Pons (tissue), 1 donor: ENCODE data around the gene CDH8.

Experiments
- DNase-seq: peaks from one replicate; pipeline ENCODE4 v3.0.0-alpha.2; 2016; ENCODE audit warnings: low spot score

CDH8 gene

DNA sequence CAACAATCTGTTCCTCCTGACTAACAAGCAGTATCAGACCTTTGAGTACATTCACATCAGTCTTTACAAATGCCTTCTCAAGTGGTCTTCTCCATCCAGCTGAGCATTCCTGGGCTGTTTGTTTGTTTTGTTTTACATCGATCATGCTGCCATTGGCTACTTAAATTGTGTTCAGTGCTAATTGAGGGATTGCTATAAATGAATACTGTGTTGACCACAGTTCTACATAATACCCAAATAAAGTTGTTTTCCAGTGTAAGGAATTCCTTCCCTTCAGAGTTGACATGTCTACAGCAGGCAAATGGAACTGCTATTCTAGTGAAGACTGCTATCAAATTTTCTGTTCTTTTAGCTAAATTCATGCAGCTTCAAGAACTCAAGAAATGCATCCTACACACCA lies 3.2 kb downstream of the CDH8 start:
- peak; percentile 76 for DNase-seq

DNA sequence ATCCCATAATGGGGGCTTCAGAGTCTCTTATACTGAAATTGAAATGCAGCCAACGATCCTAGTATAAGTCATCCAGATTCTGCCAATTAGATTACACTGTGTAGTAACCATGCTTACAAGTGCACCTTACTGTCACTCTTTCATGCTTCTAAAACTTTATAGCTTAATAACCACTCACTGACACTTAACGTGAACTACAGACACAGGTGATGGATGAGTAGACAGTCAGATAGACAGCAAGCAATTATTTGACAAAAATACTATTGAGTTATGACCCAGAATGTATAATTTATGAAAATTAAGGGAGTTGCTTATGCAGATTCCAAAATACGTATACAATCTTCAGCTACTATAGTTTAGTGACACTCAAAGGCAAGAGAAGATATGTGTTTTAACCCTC lies 6.3 kb downstream of the CDH8 start:
- DNase-seq = no peak

DNA sequence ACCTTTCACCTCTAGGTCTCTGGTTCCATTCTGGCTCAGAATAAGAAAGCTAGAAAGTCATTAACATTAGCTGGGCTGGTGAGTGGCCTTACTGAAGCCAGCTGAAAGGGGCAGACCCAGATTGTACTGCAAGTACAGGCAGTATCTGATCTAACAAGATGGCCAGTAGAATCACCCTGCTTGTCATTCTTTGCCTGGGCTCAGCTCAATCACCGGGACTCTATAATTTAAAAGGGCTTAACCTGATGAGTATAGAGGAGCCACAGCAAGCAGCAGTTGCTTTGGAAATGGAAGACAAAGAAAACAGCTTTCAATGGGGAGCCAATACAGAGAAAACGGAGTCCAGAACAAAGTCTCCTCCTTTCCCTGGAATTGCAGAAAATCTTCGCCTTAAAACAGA lies 13.6 kb downstream of the CDH8 start:
- DNase-seq = no peak

DNA sequence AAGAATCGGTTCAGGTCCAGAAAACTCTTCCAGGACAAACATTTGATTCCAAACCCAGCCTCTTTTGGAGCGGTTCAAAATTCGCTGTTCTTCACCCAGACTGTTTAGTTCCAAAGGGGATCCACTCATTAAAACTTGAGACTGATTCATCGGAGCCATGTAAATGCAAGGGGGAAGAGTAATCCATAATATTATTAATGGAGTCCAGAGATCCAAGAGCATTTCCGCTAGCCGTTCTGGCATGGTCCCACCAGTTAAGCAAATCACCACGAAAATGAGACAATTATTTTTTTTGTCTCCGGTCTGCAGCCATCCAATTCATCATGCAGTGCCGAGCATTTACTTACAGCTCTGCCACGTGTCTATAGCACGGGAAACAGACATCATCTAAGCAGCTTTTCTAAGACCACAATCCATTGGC lies 15.1 kb downstream of the CDH8 start:
- peak; percentile 86 for DNase-seq

DNA sequence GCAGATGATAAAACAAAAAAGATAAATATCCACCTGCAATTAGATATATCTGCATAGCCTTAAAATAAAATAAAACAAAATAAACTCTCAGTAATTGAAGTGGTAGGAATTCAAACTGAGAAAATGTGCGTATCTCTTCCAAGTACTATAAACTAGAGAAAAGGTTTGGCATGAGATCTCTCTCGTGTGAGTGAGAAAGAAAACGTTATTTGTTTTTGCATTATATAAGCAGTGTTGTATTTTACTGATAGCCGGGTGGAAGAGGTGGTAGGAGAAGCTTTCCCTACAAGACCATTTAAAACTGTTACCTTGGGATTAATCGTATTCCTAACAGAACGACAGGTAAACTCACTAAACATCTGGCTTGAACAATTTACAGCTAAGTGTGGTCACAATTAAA lies 15.6 kb downstream of the CDH8 start:
- DNase-seq = no peak

DNA sequence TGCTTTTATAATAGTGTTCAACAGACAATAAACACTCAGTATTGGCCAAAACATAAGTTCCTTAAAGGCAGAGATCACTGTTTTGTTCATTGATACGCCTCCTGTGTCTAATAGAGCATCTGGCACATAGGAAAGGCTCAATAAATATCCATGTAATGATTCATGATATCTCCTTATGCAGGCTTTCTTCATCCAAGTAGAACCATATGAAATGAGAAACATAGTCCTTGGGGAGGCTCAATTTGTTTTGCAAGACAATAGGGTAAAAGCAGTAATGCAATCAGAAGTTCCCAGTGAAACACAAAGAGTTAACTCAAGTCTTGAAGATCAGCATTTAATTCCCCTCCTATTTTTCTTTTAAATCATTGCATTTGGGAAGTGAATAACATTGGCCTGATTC lies 16.4 kb downstream of the CDH8 start:
- DNase-seq = no peak

DNA sequence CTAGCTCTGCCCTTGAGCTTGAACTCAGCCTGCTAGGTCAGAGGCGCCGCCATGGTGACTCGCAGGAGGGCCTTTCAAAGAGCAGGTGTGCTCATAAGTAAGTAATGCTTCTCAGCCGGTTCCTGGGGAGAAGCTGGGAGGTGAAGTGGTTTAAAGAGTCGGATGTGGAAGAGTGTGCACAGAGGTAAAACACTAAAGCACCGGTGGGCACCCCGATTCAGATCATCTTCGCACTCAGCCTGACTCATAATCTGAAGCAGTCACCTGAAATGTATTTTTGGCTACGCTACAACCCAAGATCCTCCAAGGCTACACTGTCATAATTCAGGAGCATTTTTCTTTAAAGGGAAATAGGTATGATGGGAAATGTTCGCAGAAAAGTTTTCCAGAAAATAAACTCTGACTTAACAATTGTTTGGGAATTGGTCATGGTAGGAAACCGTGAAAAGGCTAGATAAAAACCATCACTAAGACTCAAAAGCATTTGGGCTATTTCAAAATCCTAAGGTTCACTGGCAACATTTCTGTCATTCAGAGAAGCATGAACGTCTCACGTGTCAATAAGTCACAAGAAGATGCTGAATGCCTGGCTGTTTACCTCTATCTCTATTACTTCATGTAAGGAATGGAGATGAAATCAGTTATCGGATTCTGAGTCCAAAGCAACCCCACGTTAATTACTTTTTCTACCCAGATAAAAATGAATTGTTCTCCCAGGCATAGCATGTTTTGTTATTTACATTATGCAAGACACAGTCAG lies 17.8 kb downstream of the CDH8 start:
- no peak for DNase-seq

DNA sequence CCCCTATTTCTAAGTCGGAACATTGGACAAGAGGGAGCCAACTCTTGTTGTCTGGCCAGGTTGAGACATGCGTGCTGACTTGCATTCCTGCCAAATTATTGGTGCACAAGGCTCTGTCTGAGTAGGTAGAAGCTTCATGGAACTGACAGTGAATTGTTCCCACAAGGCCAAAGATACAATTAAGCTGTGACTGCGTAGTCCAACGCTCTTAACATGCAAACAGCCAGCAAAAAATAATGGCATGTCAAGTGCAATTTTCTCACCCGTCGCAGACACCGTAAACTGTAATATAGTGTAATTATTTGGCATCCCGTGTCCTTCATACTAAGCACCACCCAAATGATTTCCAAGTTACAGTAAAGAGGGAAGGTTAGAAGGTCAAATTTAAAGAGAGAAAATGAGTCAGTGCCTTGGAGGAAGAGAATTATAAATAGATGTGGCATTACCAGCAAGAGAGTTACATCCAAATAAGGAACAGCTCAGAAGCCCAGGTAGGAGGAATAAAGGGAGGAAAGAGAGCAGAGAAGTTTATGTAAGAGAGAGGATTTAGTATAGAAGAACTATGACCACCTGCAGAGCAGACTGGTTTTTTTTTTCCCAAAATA lies 21.8 kb downstream of the CDH8 start:
- DNase-seq = no peak

DNA sequence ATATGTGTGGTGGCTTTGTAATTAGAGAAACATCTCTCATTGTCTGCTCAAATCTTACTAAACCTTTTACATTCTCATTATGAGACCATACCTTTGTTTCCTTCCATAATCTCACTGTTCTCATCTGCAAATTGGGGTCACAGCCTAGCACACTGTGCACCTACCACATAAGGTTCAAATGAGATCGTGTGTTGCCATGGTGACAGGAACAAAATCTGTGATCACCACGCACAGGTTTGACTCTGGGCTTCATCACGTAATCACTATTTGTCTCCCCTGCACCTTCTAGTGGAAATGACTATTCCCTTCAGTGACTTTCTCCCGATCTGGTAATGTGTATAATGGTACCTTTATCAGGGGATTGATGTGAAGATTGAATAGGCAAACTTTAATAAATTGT lies 26.1 kb downstream of the CDH8 start:
- DNase-seq = no peak

DNA sequence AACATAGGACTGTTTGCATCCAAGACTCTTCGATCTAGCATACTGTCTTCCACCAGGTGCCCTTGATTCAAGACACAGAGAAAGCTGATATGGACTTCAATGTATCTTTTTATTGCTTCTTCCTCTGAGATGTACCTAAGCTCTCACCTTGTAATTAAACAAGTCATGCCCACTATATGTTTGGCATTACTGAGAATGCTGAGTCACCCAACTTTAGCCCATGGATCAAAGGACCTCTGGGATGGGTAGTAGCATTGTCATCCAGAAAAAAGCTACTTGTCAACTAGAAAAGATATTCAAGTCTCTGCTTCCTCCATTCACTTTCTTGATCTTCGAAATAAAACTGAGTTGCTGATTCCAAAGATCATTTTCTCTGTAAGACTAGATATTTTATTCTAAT lies 37.8 kb downstream of the CDH8 start:
- DNase-seq = no peak

DNA sequence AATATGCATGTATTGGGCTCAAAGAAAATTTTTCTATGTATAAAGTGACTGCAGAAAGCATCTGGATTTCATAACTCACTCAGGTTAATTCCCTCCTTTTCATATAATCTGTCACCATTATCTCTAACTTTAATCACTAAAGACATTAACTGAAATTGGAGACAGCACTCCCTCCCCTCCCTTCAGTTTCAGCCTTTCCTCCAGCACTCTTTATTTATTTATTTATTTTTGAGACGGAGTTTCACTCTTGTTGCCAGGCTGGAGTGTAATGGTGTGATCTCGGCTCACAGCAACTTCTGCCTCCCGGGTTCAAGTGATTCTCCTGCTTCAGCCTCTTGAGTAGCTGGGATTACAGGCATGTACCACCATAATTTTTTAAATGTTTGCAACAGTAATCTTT lies 43.1 kb downstream of the CDH8 start:
- DNase-seq = no peak

DNA sequence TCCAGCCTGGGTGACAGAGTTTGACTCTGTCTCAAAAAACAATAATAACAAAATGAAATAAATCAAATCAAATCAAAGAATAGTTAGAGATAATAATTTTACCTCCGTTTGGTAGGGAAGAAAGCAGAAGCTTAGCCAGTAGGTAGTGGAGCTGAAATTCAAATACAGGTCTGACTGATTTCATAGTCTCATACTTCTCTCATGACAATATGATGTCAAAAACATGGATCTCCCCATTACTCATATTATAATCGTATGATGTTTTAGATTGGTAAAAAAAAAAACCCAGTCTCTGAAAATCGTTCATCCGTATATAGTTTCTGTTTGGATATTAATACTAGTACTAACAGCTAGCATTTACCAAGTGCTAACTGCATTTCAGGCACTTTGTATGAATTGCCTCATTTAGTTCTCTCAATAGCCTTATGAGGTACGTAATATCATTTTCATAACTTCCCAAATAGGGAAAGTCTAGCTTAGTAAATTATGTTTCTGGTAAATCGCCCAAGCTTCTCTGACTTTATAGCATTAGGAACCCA lies 48.7 kb downstream of the CDH8 start:
- DNase-seq = no peak

DNA sequence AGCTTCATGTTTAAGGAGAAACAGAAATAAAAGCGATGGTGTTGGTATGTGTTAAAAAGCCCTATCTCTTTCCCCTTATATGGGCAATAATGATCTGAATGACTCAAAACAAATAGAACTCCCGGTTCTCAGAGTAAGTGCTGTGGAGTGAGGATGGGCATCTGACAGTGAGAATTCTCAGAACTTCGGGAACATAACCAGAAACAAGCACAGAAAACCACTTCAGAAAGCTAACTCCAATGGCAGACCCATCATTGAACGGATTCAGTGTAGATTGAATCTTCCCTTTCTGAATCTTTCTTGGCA lies 67.2 kb downstream of the CDH8 start:
- DNase-seq = no peak

DNA sequence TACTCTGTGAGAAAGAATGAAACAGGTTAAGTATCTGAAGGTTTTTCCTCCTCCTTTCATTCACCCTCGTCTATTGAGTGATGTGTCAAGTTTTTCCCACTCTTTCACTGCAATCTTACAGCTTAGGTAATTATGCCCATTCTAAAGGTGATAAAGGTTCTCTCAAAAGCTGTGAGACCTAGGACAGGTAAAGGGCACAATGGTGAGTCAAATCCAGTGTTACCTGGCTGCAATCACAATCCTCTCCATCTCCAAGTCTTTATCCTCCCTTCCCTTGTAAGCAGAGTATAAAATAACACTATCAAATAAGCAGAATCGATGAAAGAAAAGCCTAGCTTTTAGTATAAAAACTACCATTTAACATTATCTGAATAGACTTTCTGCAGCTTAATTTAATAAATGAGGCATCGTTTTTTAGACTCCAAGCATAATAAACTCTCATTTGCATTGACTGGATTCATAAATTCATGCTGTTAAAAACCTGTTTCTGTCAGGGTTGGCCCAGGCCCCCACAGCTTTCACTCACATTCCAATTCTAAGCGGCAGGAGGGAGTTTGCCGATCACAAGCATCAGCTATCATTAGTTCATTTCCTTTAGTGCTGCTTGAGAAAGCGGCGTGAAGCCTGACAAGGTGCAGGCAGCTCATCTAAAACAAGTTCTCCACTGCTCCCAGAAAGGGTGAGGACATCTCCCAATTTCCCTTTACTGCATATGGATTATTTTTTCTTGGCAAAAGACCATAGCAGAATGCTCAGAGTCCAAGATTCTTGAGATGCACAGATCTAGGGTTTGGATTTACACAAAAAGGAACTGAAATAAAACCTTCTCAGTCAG lies 67.8 kb downstream of the CDH8 start:
- DNase-seq = no peak

DNA sequence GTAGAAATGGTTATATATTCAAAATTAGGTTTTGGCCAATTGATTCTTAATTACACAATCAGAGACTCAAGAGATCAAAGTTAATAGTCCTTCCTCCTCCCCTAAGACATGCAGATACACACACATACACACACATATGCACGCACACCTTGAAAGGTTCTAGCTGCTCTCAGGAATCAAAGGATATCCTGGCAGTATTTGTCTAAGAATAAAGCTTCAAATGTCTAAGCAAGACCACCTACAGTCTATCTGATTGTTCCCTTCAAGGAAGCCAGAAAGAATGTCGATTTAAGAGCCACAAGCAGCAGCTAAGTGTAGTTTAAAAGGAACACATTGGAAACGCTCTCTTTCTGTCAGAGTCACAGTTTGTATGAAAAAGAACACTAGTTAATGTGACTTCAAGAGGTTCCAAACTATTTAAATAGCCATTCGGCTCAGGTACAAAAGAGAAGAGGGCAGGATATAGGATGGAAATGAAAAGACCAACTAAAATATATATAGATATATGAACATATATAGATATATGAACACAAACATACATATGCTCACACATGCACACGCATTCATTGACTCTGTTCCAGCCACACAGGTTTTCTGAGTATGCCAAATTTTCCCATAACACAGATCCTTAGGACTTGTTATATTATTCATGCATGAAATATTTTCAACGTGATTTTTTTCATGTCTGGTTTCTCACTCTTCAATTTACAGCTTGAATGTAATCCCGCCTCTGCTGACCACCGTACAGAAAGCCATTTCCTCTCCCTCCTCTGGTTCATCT lies 79.0 kb downstream of the CDH8 start:
- DNase-seq = no peak

DNA sequence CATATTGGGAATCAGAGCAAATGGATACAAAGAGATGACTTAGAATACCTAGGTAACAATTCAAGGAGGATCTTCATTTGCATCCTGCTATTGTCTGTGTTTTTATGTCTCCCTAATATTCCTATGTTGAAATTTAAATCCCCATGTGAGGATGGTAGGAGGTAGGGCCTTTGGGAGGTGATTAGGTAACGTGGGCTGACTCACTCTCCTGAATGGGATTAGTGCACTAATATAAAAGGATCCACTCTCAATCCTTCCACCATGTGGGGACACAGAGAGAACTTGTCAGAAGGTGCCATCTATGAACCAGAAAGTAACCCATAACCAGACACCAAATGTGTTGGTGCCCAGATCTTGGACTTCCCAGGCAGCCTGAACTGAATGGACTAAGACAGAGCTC lies 83.4 kb downstream of the CDH8 start:
- no peak for DNase-seq

DNA sequence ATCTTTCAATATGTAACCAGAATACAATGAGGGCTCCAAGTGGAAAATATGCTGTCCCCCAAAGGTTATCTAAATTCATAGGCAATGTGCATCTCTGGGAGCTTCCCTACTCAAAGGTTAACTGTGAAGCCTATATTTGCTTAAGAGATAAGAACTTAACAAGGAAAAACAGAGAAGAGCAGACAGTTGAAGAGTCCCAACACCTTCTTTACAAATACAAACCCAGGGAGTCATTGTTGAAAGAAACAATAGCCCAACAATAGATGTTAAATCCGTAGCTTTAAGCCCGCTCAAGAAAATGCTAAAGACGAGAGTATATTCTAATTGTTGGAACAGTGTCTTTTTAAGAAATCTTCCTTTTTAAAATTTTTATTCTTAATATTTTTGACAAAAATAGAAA lies 87.8 kb downstream of the CDH8 start:
- no peak for DNase-seq

DNA sequence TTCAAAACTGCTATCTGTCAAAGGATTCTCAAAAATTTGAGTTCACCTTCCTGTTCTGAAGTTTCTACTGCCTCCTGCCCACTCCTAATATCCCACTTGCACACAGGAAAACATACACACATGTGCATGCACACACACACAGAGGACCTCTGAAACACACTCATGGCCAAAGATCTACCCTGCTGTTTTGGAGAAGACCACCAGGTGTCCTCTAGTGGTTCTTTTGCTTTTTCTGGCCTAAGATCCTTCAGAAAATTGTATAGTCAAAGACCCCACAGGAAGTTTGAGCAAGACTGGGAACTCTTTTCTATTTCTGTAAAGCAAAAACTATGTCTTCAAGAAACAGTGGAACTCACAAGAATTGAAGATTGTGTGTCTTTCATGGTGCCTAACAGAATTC lies 90.2 kb downstream of the CDH8 start:
- DNase-seq = no peak

DNA sequence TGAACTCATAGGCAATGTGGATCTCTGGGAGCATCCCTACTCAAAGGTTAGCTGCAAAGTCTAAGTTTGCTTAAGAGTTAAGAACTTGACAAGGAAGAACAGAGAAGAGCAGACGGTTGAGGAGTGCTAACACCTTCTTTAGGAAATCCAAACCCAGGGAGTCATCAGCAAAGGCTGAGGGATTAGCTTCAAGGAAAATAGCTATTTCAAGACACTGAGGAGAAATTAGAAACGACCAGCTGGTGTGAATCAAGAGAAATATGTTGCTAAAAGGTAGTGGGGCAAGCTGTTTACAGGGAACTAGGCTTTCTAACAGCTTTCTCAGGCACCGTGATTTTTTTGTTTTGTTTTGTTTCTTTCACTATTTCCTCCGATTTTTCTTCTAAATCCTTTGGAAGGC lies 90.7 kb downstream of the CDH8 start:
- DNase-seq = peak; percentile 36

DNA sequence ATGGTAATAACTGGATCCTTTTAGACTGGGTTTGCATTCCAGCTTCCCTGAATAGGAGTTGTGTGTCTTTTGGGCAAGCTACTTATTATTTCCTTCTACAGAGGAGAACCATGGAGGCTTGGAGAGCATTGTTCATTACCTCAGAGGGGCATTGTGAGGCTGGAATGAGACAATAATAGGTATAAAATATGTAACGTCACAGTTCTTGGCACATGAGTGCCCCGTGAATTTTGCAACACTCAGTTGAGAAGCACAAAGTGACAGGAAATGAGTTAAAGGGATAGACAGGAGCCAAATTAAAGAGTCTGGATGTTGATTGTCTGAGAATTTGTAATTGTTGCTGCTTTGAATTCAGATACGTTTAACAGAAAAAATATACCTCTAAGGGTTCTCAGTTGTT lies 92.2 kb downstream of the CDH8 start:
- DNase-seq = no peak

DNA sequence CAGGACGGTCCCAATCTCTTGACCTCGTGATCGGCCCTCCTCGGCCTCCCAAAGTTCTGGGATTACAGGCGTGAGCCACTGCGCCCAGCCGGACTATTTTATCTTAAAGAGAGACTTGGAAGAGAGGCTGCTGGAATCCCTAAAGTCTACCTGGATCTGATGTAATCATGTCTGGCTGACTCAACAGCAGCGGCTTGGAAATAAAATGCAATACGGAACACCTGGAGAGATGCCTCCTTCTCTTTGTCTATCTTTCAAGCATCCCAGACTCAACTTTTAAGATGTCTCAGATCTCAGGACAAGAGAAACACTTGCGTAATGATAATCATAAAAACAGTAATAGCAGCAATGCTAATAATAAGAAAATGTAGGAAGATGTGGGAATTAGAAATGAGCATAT lies 95.6 kb downstream of the CDH8 start:
- DNase-seq = no peak

DNA sequence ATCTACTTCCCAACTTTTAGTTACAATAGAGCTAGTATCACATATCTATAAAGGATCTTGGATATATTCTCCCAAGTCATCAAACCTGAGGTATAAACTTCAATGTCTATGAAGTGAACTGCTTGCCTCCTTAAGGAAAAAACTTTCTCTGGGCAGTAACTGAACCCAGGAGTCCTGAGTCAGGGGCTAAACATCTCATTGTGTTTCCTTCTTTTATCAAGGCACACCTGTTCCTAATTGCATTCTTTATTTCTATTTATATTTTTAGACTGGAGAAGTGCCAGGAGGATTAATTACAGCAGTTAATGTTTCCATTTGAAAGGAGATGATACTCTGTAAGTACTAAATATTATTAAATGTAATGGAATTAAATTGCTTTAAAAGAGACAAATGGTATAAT lies 98.6 kb downstream of the CDH8 start:
- DNase-seq = no peak
